ENCODE data around the gene GPR156. TPM values are rescaled to one million over a fixed set of nuclear protein-coding genes. Genes with fewer than 3 reads are reported as not detected.

Gene GPR156
- total RNA-seq, 1 experiment from 2014 or later, result 0.15 TPM

DNA sequence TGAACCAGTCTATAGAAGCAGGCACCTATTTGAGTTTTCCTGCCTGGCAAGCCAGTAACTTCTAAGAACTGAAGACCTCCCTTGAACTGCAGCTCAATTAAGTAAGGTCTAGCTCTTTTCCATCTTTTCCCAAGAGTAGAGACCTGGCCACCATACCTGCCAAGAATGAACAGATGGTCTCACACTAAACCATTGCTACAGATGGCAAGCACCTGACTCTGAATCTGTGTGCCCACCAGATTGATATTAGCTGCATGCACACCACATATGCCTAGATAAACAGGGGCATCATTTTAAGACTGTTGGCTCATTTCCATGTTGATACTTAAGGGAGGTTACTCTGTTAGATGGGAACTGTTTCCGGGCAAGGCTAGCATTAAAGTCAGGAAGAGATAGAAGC lies 156.0 kb downstream of the GPR156 start:
- intact Hi-C loops (cut with micrococcal nuclease), result no loop called here
- POLR2A ChIA-PET, result no interaction called here
- RAD21 ChIA-PET (ENCODE audit: low non-redundant PET in 1 of 2, low total read pairs in 2 of 2, uncharacterized antibody in 2 of 2, unreplicated experiment in 2 of 2), result no interaction called here
- no peak overlapping the region for H3K4me2 ChIP-seq (ENCODE audit: low read length)
- CTCF ChIA-PET, result no interaction called here
- no peaks in the 10 kb centered on the region for H3K27me3 ChIP-seq (ENCODE audit: insufficient read depth, low read length)
- no peak overlapping the region for H3K4me3 ChIP-seq (replicated peaks in 1 of 2; ENCODE audit: low read depth in 1 of 2, low read length in 2 of 2)
- no TSS peak for BruUV-seq (replicated peaks)
- no peaks in the 10 kb centered on the region for H3K36me3 ChIP-seq (ENCODE audit: control insufficient read depth in 1 of 2, insufficient read depth in 2 of 2, low read length in 2 of 2)
- H2AFZ ChIP-seq (ENCODE audit: low read depth, low read length, poor library complexity, severe bottlenecking), result no peak overlapping the region
- ATAC-seq (no peak), DNase-seq (ENCODE audit: low read depth, low spot score) (no peak)
- H4K20me1 ChIP-seq (ENCODE audit: insufficient read depth), result no peaks in the 10 kb centered on the region
- no peak overlapping the region for H3K27ac ChIP-seq (ENCODE audit: low read depth, low read length)
- no peaks in the 10 kb centered on the region for H3K9me2 ChIP-seq (ENCODE audit: insufficient read depth)
- no peak for TF ChIP-seq FOSL1 (IDR thresholded peaks at IDR 0.05; ENCODE audit: low read depth)
- TF ChIP-seq SIN3A (IDR thresholded peaks at IDR 0.05; ENCODE audit: low read depth), result no peak
- TF ChIP-seq EGR1 (IDR thresholded peaks at IDR 0.05; ENCODE audit: low read depth), result no peak
- TF ChIP-seq POLR2AphosphoS5 (IDR thresholded peaks at IDR 0.05; ENCODE audit: low read depth, low read length), result no peak
- TF ChIP-seq, protein P1, sequence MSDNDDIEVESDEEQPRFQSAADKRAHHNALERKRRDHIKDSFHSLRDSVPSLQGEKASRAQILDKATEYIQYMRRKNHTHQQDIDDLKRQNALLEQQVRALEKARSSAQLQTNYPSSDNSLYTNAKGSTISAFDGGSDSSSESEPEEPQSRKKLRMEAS (IDR thresholded peaks at IDR 0.05), result no peak
- H3K9ac ChIP-seq (ENCODE audit: low read length), result no peak overlapping the region
- H3K79me2 ChIP-seq (ENCODE audit: insufficient read depth, low read length), result no peaks in the 10 kb centered on the region
- H3K9me3 ChIP-seq (ENCODE audit: control insufficient read depth in 1 of 2, insufficient read depth in 1 of 2, low read depth in 1 of 2, low read length in 2 of 2), result no peaks in the 10 kb centered on the region
- H3K4me1 ChIP-seq (ENCODE audit: control insufficient read depth in 1 of 2, insufficient read depth in 2 of 2, low read length in 2 of 2), result no peaks in the 10 kb centered on the region

DNA sequence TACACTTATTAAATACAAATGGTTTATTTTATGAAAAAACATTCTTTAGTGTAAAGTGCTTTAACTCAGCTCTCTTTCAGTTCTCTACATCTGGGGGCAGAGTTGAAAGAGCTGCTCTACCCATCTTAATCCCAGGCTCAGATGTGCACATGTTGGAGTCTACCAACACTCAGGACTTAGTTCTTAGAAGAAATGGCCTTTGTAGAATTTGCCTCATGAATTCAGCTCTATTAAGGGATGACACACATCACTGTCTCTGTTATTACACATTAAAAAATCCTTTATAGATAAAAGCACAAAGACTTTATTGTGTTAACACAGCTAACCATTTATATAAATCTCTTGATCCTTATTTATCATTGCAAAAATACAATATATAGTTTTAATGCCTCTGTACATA lies 159.0 kb downstream of the GPR156 start:
- no peak overlapping the region for H2AFZ ChIP-seq (ENCODE audit: low read depth, low read length, poor library complexity, severe bottlenecking)
- no peaks in the 10 kb centered on the region for H3K79me2 ChIP-seq (ENCODE audit: insufficient read depth, low read length)
- ChIA-PET POLR2A (interaction anchor here (1.1 kb wide), 1 partner anchor 30 kb away, joined by 6 read pairs; no protein-coding TSS in a partner anchor), RAD21 (ENCODE audit: low non-redundant PET in 1 of 2, low total read pairs in 2 of 2, uncharacterized antibody in 2 of 2, unreplicated experiment in 2 of 2) (no interaction called here), CTCF (no interaction called here)
- H3K27me3 ChIP-seq (ENCODE audit: insufficient read depth, low read length), result no peaks in the 10 kb centered on the region
- intact Hi-C loops (cut with micrococcal nuclease), result no loop called here
- H3K9me2 ChIP-seq (ENCODE audit: insufficient read depth), result no peaks in the 10 kb centered on the region
- no peak for DNase-seq (ENCODE audit: low read depth, low spot score)
- no peaks in the 10 kb centered on the region for H3K4me1 ChIP-seq (ENCODE audit: control insufficient read depth in 1 of 2, insufficient read depth in 2 of 2, low read length in 2 of 2)
- no peaks in the 10 kb centered on the region for H4K20me1 ChIP-seq (ENCODE audit: insufficient read depth)
- no peaks in the 10 kb centered on the region for H3K9me3 ChIP-seq (ENCODE audit: control insufficient read depth in 1 of 2, insufficient read depth in 1 of 2, low read depth in 1 of 2, low read length in 2 of 2)
- H3K9ac ChIP-seq (ENCODE audit: low read length), result no peak overlapping the region
- no TSS peak for BruUV-seq (replicated peaks)
- no peak overlapping the region for H3K4me2 ChIP-seq (ENCODE audit: low read length)
- no peak for ATAC-seq
- H3K27ac ChIP-seq (ENCODE audit: low read depth, low read length), result no peak overlapping the region
- H3K4me3 ChIP-seq (replicated peaks in 1 of 2; ENCODE audit: low read depth in 1 of 2, low read length in 2 of 2), result no peak overlapping the region
- no peaks in the 10 kb centered on the region for H3K36me3 ChIP-seq (ENCODE audit: control insufficient read depth in 1 of 2, insufficient read depth in 2 of 2, low read length in 2 of 2)
- TF ChIP-seq RAD21 (IDR thresholded peaks at IDR 0.05; ENCODE audit: low read depth) (no peak), EGR1 (IDR thresholded peaks at IDR 0.05; ENCODE audit: low read depth) (no peak)
